Activated CD8-positive, alpha-beta T cell treated with anti-CD3 and anti-CD28 coated beads, Interleukin-2, amount 10 ng/mL, durations not matched to agents 7 days and 5 days (primary cell): ENCODE data around the gene HIC1. TPM values are rescaled to one million over a fixed set of nuclear protein-coding genes. Genes with fewer than 3 reads are reported as not detected.

ENCODE experiments used
- microRNA-seq: library from miRNA; unstranded; fragments of <30 nt; microRNA quantifications from one replicate; pipeline ENCODE4 v1.2.0, GENCODE V29; 2022
- total RNA-seq, 2 experiments: library from RNA; stranded (reverse); gene quantifications; one replicate each; pipeline ENCODE4 v1.2.3, GENCODE V29; 2021

The HIC1 gene
- total RNA-seq, 2 experiments from 2014 or later = 66.8 to 70.8 TPM

Small RNA genes lying within 50 kb of the gene (microRNA-seq; reads per million reads assigned to microRNA genes)
- gene MIR132 (1,374 reads per million, percentile 84 among the genes with 10 or more reads in this experiment), gene MIR212 (19.5 reads per million, percentile 34 among the genes with 10 or more reads in this experiment)

Other genes starting within 250 kb of the HIC1 start
- 10 to 100 TPM; 40.3 to 41.7 TPM for gene SMYD4, start 225.2 kb upstream of the HIC1 start, total RNA-seq
- 100 to 1,000 TPM; 314 to 325 TPM for gene RPA1, start 225.1 kb upstream of the HIC1 start, total RNA-seq
- gene RTN4RL1, start 29.8 kb upstream of the HIC1 start, total RNA-seq = under 1 TPM; 0.10 to 0.18 TPM
- gene DPH1, start 24.9 kb upstream of the HIC1 start, total RNA-seq = 10 to 100 TPM; 24.6 to 24.7 TPM
- gene OVCA2, start 13.1 kb upstream of the HIC1 start, total RNA-seq = 10 to 100 TPM; 34.9 to 40.1 TPM
- gene SMG6, start 248.7 kb downstream of the HIC1 start, total RNA-seq = 10 to 100 TPM; 49.8 to 55.9 TPM
- 10 to 100 TPM; 18.7 to 23.1 TPM for gene SRR, start 248.8 kb downstream of the HIC1 start, total RNA-seq